Astrocyte (in vitro differentiated cells and primary cell): ENCODE measurements around the gene GAB2.

Source experiments
- EZH2 ChIP-seq: IDR thresholded peaks from 2 replicates; pipeline ENCODE4 v1.6.1; 2012; ENCODE audit warnings: mild to moderate bottlenecking, low read length, inconsistent platforms; ENCODE audit not compliant: insufficient read depth
- TF ChIP-seq, protein P1 (sequence below): IDR thresholded peaks from 2 replicates; pipeline ENCODE4 v1.5.1; 2011; ENCODE audit warnings: low read depth, mild to moderate bottlenecking, inconsistent platforms, low read length, moderate library complexity; ENCODE audit not compliant: insufficient read depth

DNA sequence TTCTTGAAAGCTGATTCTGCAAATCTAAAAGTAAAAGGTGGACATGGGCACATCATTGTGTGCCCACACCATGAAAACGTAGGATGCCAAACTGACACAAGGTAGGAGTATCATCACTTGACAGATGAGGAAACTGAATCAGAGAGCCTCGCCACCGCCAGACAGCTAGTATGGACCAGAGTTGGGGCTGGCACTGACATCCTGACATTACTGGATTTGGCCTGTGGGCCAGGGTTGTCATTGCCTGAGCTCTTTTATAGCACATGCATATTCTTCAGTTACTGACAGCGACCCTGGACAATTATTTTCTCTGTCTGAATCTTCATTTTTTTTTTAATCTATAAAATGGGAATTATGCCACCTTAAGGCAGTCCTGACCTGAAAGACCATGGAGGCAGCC is 212.4 kb downstream of the GAB2 start:
- TF ChIP-seq, protein P1, sequence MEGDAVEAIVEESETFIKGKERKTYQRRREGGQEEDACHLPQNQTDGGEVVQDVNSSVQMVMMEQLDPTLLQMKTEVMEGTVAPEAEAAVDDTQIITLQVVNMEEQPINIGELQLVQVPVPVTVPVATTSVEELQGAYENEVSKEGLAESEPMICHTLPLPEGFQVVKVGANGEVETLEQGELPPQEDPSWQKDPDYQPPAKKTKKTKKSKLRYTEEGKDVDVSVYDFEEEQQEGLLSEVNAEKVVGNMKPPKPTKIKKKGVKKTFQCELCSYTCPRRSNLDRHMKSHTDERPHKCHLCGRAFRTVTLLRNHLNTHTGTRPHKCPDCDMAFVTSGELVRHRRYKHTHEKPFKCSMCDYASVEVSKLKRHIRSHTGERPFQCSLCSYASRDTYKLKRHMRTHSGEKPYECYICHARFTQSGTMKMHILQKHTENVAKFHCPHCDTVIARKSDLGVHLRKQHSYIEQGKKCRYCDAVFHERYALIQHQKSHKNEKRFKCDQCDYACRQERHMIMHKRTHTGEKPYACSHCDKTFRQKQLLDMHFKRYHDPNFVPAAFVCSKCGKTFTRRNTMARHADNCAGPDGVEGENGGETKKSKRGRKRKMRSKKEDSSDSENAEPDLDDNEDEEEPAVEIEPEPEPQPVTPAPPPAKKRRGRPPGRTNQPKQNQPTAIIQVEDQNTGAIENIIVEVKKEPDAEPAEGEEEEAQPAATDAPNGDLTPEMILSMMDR = no peak
- no peak for TF ChIP-seq EZH2
